Epithelial cell of esophagus (primary cell): ENCODE results near the gene CTBP2.
A peak's percentile ranks its signal among the peaks of the same experiment; 100 is the strongest.

Experiments used
- DNase-seq: peaks from one replicate; pipeline ENCODE4 v3.0.0; 2010; ENCODE audit warnings: low read depth
- H3K4me3 ChIP-seq: 2 replicates; pipeline ENCODE4 v1.5.1; 2011; ENCODE audit warnings: mild to moderate bottlenecking, low read length, control low read depth
- CTCF ChIP-seq: IDR thresholded peaks from 2 replicates; pipeline ENCODE4 v1.5.1; 2011; ENCODE audit warnings: low read depth, mild to moderate bottlenecking, low read length, control low read depth, inconsistent platforms; ENCODE audit not compliant: insufficient read depth; ENCODE audit errors: missing control alignments

Gene CTBP2

DNA sequence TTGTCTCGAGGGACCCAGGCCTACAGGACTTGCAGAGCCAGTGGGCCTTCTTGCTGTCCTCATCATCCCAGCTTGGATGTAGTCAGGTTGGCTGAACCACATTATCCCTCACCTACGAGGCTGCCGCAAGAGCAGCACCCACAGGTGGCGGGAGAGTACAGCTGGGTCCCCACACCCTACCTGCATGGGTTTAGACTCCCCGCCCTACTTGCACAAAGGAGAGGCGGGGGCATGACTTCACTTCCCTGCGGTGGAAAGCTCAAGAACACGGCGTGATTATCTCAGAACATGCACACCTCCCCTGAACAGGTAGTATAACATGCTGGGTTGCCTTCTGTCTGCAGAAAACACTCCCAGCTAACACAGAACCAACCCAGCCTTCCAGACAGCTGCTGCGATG lies 57.5 kb downstream of the CTBP2 start:
- peak; percentile 41 for TF ChIP-seq CTCF
- DNase-seq: peak; percentile 76
- no peak overlapping the region for H3K4me3 ChIP-seq

- H3K4me3 ChIP-seq: no peak overlapping the region
- peak; percentile 71 for DNase-seq
- no peak for TF ChIP-seq CTCF
Measured at GRCh38 chr10:125102246-125102645, 58.1 kb downstream of the CTBP2 start.

- H3K4me3 ChIP-seq: no peak overlapping the region
- no peak for TF ChIP-seq CTCF
- no peak for DNase-seq
Measured at GRCh38 chr10:125101581-125101980, 58.8 kb downstream of the CTBP2 start.

GRCh38 chr10:125101049-125101448 lies 59.3 kb downstream of the CTBP2 start:
- no peak for TF ChIP-seq CTCF
- DNase-seq: no peak
- H3K4me3 ChIP-seq: no peak overlapping the region

- no peak for DNase-seq
- no peak overlapping the region for H3K4me3 ChIP-seq
- no peak for TF ChIP-seq CTCF
Measured at GRCh38 chr10:125097409-125098070, 62.8 kb downstream of the CTBP2 start.

DNA sequence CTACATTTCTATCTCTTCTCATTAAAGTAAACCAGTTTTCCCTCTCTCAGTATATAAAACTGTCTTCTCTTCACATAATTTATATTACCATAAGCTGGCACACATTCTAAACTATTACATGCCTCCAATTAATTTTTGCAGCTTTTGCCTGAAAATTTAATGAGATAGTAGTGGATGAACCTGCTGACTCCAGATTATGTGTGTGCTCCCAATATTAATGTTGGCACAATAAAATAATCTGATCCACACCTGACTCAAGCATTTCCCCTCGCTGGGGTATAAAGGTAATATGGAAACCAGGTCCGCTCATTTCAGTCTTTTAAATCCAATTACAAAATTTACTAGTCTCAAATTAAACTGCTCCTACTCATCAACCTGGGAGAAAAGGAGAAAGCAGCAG lies 63.4 kb downstream of the CTBP2 start:
- TF ChIP-seq CTCF: no peak
- H3K4me3 ChIP-seq: no peak overlapping the region
- no peak for DNase-seq

GRCh38 chr10:125096371-125096770 lies 64.0 kb downstream of the CTBP2 start:
- peak; percentile 87 for DNase-seq
- no peak overlapping the region for H3K4me3 ChIP-seq
- TF ChIP-seq CTCF: no peak
